Measurements from ENCODE around the gene INTS14. TPM values are rescaled to one million over a fixed set of nuclear protein-coding genes. Genes with fewer than 3 reads are reported as not detected.
A peak's percentile ranks its signal among the peaks of the same experiment; 100 is the strongest.

Gene INTS14
- total RNA-seq, 1 donor from 2014 or later, result 41.2 TPM

DNA sequence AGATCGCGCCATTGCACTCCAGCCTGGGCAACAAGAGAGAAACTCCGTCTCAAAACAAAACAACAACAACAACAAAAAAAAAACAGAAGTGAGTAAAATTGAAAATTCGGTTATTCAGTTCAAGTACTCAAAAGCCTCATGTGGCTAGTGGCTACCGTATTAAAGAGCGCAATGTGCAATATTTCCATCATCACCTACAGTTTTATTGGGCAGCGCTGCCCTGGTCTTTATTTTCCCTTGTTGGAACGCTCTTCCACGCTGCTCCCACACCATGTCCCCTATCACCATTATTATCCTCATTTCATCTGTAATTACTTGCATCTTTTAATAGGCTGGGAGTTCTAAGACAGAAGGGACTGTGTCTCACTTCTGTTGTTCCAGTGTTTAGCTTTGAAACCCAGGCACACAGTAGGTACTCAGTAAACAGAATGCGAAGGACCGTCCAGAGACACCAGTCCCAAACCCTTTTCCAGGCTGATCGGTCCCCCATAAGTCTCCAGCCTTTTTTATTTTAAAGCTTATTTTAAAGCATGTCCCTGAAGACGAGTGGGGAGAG is 81.1 kb downstream of the INTS14 start:
- Mint-ChIP-seq H3K4me3 (peak overlapping the region; percentile 87), H3K27me3 (no peaks in the 10 kb centered on the region), H3K9me3 (no peaks in the 10 kb centered on the region), H3K4me1 (peaks cover 21% of the 10 kb centered on the region), H3K36me3 (ENCODE audit: low read depth) (peaks cover 3% of the 10 kb centered on the region), H3K27ac (peak overlapping the region; percentile 61)
- DNase-seq (no peak), ATAC-seq (ENCODE audit: low read depth) (no peak)
- CTCF ChIA-PET, result interaction anchor here (1.4 to 1.7 kb wide), 3 partner anchors 13 to 81 kb away, joined by 3 to 10 read pairs (median 3); partner anchors contain the start of gene INTS14
- intact Hi-C loops (cut with micrococcal nuclease), result loop anchor here (5.0 kb wide), 2 partner anchors 82 to 262 kb away; partner anchors contain the start of genes DENND4A and INTS14
- POLR2A ChIA-PET, result interaction anchor here (0.6 to 1.6 kb wide), 4 partner anchors 17 to 1141 kb away, joined by 3 to 7 read pairs (median 4); partner anchors contain the start of genes INTS14 and RNU5B-1
- TF ChIP-seq, protein P1, sequence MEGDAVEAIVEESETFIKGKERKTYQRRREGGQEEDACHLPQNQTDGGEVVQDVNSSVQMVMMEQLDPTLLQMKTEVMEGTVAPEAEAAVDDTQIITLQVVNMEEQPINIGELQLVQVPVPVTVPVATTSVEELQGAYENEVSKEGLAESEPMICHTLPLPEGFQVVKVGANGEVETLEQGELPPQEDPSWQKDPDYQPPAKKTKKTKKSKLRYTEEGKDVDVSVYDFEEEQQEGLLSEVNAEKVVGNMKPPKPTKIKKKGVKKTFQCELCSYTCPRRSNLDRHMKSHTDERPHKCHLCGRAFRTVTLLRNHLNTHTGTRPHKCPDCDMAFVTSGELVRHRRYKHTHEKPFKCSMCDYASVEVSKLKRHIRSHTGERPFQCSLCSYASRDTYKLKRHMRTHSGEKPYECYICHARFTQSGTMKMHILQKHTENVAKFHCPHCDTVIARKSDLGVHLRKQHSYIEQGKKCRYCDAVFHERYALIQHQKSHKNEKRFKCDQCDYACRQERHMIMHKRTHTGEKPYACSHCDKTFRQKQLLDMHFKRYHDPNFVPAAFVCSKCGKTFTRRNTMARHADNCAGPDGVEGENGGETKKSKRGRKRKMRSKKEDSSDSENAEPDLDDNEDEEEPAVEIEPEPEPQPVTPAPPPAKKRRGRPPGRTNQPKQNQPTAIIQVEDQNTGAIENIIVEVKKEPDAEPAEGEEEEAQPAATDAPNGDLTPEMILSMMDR (IDR thresholded peaks at IDR 0.05), result no peak

Other genes with a start within 250 kb of the INTS14 start
- gene IGDCC3, start 233.1 kb downstream of the INTS14 start, total RNA-seq, result not detected in 2 replicates
- not detected in 2 replicates for gene IGDCC4, start 188.2 kb downstream of the INTS14 start, total RNA-seq
- 43.0 and 52.2 TPM in 2 replicates for gene DPP8, start 93.4 kb downstream of the INTS14 start, total RNA-seq
- gene HACD3, start 80.7 kb downstream of the INTS14 start, total RNA-seq, result 11.5 and 12.1 TPM in 2 replicates
- 3.6 and 4.6 TPM in 2 replicates for gene SLC24A1, start 10.8 kb upstream of the INTS14 start, total RNA-seq
- gene DENND4A, start 181.2 kb upstream of the INTS14 start, total RNA-seq, result 135 and 166 TPM in 2 replicates

All from activated B cell treated with CpG ODN at 0.5 μM for 24 hours (primary cell).